ENCODE data around the gene NOVA2. TPM values are rescaled to one million over a fixed set of nuclear protein-coding genes. Genes with fewer than 3 reads are reported as not detected.
A peak's percentile ranks its signal among the peaks of the same experiment; 100 is the strongest.

The NOVA2 gene
- total RNA-seq, 1 donor from 2014 or later, result 0.67 TPM

- Mint-ChIP-seq H3K4me3 (no peak overlapping the region), H3K27me3 (ENCODE audit: low read depth) (peaks cover 6% of the 10 kb centered on the region), H3K36me3 (peaks cover 27% of the 10 kb centered on the region), H3K9me3 (no peaks in the 10 kb centered on the region), H3K27ac (no peak overlapping the region), H3K4me1 (peaks cover under 1% of the 10 kb centered on the region)
- TF ChIP-seq CTCF (IDR thresholded peaks at IDR 0.05; ENCODE audit: unreplicated experiment), result no peak
- DNase-seq (ENCODE audit: low spot score in 2 of 2, unreplicated experiment in 2 of 2), result no peak
These were observed 78.1 kb downstream of the NOVA2 start for GRCh38 chr19:45895519-45895972.

GRCh38 chr19:45890877-45891276 lies 82.8 kb downstream of the NOVA2 start:
- no peaks in the 10 kb centered on the region for H3K27me3 Mint-ChIP-seq (ENCODE audit: low read depth)
- no peak for TF ChIP-seq CTCF (IDR thresholded peaks at IDR 0.05; ENCODE audit: unreplicated experiment)

DNA sequence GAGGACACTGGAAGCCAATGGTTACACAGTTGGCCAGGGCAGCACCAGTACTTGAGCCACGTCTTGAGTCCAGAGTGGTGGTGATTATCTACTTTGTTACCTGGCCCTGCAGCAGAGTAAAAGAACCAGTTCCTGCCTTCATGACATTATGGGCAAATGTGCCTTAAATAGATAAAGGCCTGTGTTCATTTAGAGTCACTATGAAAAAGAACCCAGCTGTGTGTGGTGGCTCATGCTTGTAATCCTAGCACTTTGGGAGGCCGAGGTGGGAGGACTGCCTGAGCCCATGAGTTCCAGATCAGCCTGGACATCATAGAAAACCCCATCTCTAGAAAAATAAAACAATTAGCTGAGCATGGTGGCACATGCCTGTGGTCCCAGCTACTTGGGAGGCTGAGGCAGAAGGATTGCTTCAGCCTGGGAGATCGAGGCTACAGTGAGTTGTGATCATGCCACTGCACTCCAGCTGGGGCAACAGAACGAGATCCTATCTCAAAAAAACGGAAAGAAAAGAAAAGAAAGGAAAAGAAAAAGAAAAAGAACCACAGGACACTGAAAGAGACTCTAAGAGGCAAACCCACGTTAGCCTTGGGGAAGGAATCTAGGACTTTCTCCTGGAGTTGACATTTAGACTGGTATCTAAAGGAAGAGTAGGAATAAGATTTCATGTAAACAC lies 84.3 kb downstream of the NOVA2 start:
- Mint-ChIP-seq H3K4me1 (peaks cover 5% of the 10 kb centered on the region), H3K9me3 (no peaks in the 10 kb centered on the region), H3K27me3 (ENCODE audit: low read depth) (no peaks in the 10 kb centered on the region), H3K36me3 (peaks cover 4% of the 10 kb centered on the region), H3K27ac (no peak overlapping the region), H3K4me3 (no peak overlapping the region)
- no peak for DNase-seq (ENCODE audit: low spot score in 2 of 2, unreplicated experiment in 2 of 2)
- no peak for TF ChIP-seq CTCF (IDR thresholded peaks at IDR 0.05; ENCODE audit: unreplicated experiment)

More at GRCh38 chr19:45890877-45891276, 82.8 kb downstream of the NOVA2 start:
- DNase-seq (ENCODE audit: low spot score in 2 of 2, unreplicated experiment in 2 of 2), result no peak
- peaks cover 13% of the 10 kb centered on the region for H3K36me3 Mint-ChIP-seq
- H3K9me3 Mint-ChIP-seq, result no peaks in the 10 kb centered on the region
- H3K4me3 Mint-ChIP-seq, result no peak overlapping the region
- H3K27ac Mint-ChIP-seq, result no peak overlapping the region
- peaks cover 5% of the 10 kb centered on the region for H3K4me1 Mint-ChIP-seq

GRCh38 chr19:45887200-45887710 lies 86.4 kb downstream of the NOVA2 start:
- no peak for TF ChIP-seq CTCF (IDR thresholded peaks at IDR 0.05; ENCODE audit: unreplicated experiment)
- no peaks in the 10 kb centered on the region for H3K27me3 Mint-ChIP-seq (ENCODE audit: low read depth)
- DNase-seq (ENCODE audit: low spot score in 2 of 2, unreplicated experiment in 2 of 2), result no peak
- peak overlapping the region; percentile 96 for H3K4me3 Mint-ChIP-seq
- H3K9me3 Mint-ChIP-seq, result no peaks in the 10 kb centered on the region
- H3K27ac Mint-ChIP-seq, result peak overlapping the region; percentile 99
- peaks cover 7% of the 10 kb centered on the region for H3K36me3 Mint-ChIP-seq
- H3K4me1 Mint-ChIP-seq, result peaks cover 18% of the 10 kb centered on the region

DNA sequence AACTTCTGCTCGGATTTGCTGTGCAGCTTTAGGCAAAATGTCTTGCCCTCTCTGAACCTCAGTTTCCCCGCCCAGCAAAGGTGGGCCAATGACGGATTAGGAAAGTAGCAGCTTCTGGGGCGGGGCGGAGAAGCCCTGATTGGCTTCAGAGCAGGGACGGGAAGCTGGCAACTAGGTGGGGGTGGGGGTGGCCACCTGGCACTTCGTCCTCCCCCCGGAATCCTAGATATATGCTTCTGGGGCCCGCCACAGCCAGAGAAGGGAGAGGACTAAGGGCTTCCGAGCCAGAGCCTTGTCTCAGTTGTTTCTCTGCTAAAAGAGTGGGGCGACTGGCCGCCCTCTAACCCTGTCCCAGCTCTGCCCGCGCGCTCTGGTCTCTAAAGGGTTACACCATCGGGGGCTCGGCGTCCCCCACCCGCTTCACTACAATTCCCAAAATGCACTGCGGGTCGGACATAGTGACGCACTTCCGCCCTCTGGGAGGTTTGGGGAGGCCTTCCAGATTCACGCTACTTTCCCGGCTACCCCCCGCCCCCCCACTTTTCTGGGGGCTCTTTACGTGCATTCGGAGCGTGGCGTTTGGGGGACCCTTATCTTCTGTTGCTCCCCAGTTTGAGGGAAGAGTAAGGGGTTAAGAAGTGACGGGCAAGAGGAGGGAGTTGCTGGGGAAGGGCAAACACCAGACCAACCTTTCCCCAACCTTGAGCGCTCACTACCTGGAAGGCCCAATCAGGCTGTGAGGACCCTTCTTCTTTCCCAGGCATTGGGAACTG lies 87.1 kb downstream of the NOVA2 start:
- Mint-ChIP-seq H3K4me3 (peak overlapping the region; percentile 96), H3K9me3 (no peaks in the 10 kb centered on the region), H3K27me3 (ENCODE audit: low read depth) (no peaks in the 10 kb centered on the region), H3K4me1 (peaks cover 22% of the 10 kb centered on the region), H3K36me3 (peaks cover 7% of the 10 kb centered on the region), H3K27ac (peak overlapping the region; percentile 99)
- peak; percentile 79 to 88 for DNase-seq (ENCODE audit: low spot score in 2 of 2, unreplicated experiment in 2 of 2)
- no peak for TF ChIP-seq CTCF (IDR thresholded peaks at IDR 0.05; ENCODE audit: unreplicated experiment)

Data from mesothelial cell of epicardium (in vitro differentiated cells).